ENCODE results near the gene MEGF8. TPM values are rescaled to one million over a fixed set of nuclear protein-coding genes. Genes with fewer than 3 reads are reported as not detected.

Gene MEGF8
- polyA plus RNA-seq, 1 donor, result 23.9 TPM

GRCh38 chr19:42356686-42357085, 31.3 kb downstream of the MEGF8 start:
- peaks cover 5% of the 10 kb centered on the region for H3K4me1 ChIP-seq (ENCODE audit: control insufficient read depth, insufficient read depth, low read length)
- H3K9me3 ChIP-seq (ENCODE audit: control insufficient read depth, low read depth, low read length), result no peaks in the 10 kb centered on the region
- no peak overlapping the region for H3K4me3 ChIP-seq (ENCODE audit: low read length)
- no CpG with 5 or more reads among the region's 15 CpGs for WGBS (ENCODE audit: insufficient coverage, low lambda C conversion rate)
- H3K27ac ChIP-seq (ENCODE audit: low read length), result no peak overlapping the region
- DNase-seq, result no peak
- H3K27me3 ChIP-seq (ENCODE audit: control insufficient read depth, insufficient read depth, low read length), result no peaks in the 10 kb centered on the region
- H3K36me3 ChIP-seq (ENCODE audit: control insufficient read depth, insufficient read depth, low read length), result peaks cover 79% of the 10 kb centered on the region

- Histone ChIP-seq H3K4me1 (ENCODE audit: control insufficient read depth, insufficient read depth, low read length) (peaks cover 5% of the 10 kb centered on the region), H3K9me3 (ENCODE audit: control insufficient read depth, low read depth, low read length) (peaks cover under 1% of the 10 kb centered on the region), H3K4me3 (ENCODE audit: low read length) (no peak overlapping the region), H3K27ac (ENCODE audit: low read length) (no peak overlapping the region), H3K36me3 (ENCODE audit: control insufficient read depth, insufficient read depth, low read length) (peaks cover 80% of the 10 kb centered on the region), H3K27me3 (ENCODE audit: control insufficient read depth, insufficient read depth, low read length) (no peaks in the 10 kb centered on the region)
- no peak for DNase-seq
- WGBS (ENCODE audit: insufficient coverage, low lambda C conversion rate), result no CpG with 5 or more reads among the region's 12 CpGs
These were observed 31.9 kb downstream of the MEGF8 start for GRCh38 chr19:42357290-42357689.

- no peak overlapping the region for H3K4me3 ChIP-seq (ENCODE audit: low read length)
- peaks cover 10% of the 10 kb centered on the region for H3K9me3 ChIP-seq (ENCODE audit: control insufficient read depth, low read depth, low read length)
- no peaks in the 10 kb centered on the region for H3K27me3 ChIP-seq (ENCODE audit: control insufficient read depth, insufficient read depth, low read length)
- H3K4me1 ChIP-seq (ENCODE audit: control insufficient read depth, insufficient read depth, low read length), result peaks cover 5% of the 10 kb centered on the region
- peaks cover 67% of the 10 kb centered on the region for H3K36me3 ChIP-seq (ENCODE audit: control insufficient read depth, insufficient read depth, low read length)
- no peak for DNase-seq
- H3K27ac ChIP-seq (ENCODE audit: low read length), result no peak overlapping the region
- WGBS (ENCODE audit: insufficient coverage, low lambda C conversion rate), result no CpG with 5 or more reads among the region's 16 CpGs
These were observed 35.5 kb downstream of the MEGF8 start for GRCh38 chr19:42360787-42361544.

- DNase-seq, result no peak
- H3K36me3 ChIP-seq (ENCODE audit: control insufficient read depth, insufficient read depth, low read length), result peaks cover 61% of the 10 kb centered on the region
- no peak overlapping the region for H3K27ac ChIP-seq (ENCODE audit: low read length)
- WGBS (ENCODE audit: insufficient coverage, low lambda C conversion rate), result no CpG with 5 or more reads among the region's 7 CpGs
- H3K4me3 ChIP-seq (ENCODE audit: low read length), result no peak overlapping the region
- H3K9me3 ChIP-seq (ENCODE audit: control insufficient read depth, low read depth, low read length), result peaks cover 10% of the 10 kb centered on the region
- H3K4me1 ChIP-seq (ENCODE audit: control insufficient read depth, insufficient read depth, low read length), result peaks cover 5% of the 10 kb centered on the region
- no peaks in the 10 kb centered on the region for H3K27me3 ChIP-seq (ENCODE audit: control insufficient read depth, insufficient read depth, low read length)
These were observed 36.1 kb downstream of the MEGF8 start for GRCh38 chr19:42361545-42361910.

- Histone ChIP-seq H3K4me3 (ENCODE audit: low read length) (no peak overlapping the region), H3K36me3 (ENCODE audit: control insufficient read depth, insufficient read depth, low read length) (peaks cover 53% of the 10 kb centered on the region), H3K27ac (ENCODE audit: low read length) (no peak overlapping the region), H3K9me3 (ENCODE audit: control insufficient read depth, low read depth, low read length) (peaks cover 10% of the 10 kb centered on the region), H3K4me1 (ENCODE audit: control insufficient read depth, insufficient read depth, low read length) (peaks cover 5% of the 10 kb centered on the region), H3K27me3 (ENCODE audit: control insufficient read depth, insufficient read depth, low read length) (no peaks in the 10 kb centered on the region)
- no peak for DNase-seq
- WGBS (ENCODE audit: insufficient coverage, low lambda C conversion rate), result no CpG with 5 or more reads among the region's 14 CpGs
These were observed 36.9 kb downstream of the MEGF8 start for GRCh38 chr19:42362342-42362741.

DNA sequence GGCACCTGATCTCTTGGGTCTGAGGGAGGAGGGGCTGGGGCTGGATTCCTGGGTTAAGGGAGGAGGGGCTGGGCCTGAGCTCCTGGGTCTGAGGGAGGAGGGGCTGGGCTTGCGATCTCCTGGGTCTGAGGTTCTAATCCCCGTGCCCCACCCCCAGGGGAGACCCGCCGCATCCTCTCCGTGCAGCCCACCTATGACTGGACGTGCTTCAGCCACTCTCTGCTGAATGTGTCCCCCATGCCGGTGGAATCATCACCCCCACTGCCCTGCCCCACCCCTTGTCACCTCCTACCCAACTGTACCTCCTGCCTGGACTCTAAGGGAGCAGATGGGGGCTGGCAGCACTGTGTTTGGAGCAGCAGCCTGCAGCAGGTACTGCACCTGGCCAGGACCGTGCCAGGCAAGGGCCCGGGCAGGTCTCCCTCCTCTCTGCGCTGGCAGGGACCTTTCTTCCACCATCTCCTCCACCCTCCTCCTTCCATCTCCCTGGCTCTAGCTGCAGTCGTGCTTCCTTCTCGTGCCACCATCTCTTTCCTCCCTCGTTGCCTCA, 37.5 kb downstream of the MEGF8 start:
- 100% methylated on average over 2 of the region's 13 CpGs for WGBS (ENCODE audit: insufficient coverage, low lambda C conversion rate)
- Histone ChIP-seq H3K27me3 (ENCODE audit: control insufficient read depth, insufficient read depth, low read length) (no peaks in the 10 kb centered on the region), H3K4me3 (ENCODE audit: low read length) (no peak overlapping the region), H3K27ac (ENCODE audit: low read length) (no peak overlapping the region), H3K36me3 (ENCODE audit: control insufficient read depth, insufficient read depth, low read length) (peaks cover 47% of the 10 kb centered on the region), H3K9me3 (ENCODE audit: control insufficient read depth, low read depth, low read length) (peaks cover 10% of the 10 kb centered on the region), H3K4me1 (ENCODE audit: control insufficient read depth, insufficient read depth, low read length) (peaks cover 1% of the 10 kb centered on the region)
- DNase-seq, result no peak

- H3K27me3 ChIP-seq (ENCODE audit: control insufficient read depth, insufficient read depth, low read length), result no peaks in the 10 kb centered on the region
- H3K4me1 ChIP-seq (ENCODE audit: control insufficient read depth, insufficient read depth, low read length), result no peaks in the 10 kb centered on the region
- no peak overlapping the region for H3K27ac ChIP-seq (ENCODE audit: low read length)
- H3K36me3 ChIP-seq (ENCODE audit: control insufficient read depth, insufficient read depth, low read length), result peaks cover 42% of the 10 kb centered on the region
- DNase-seq, result no peak
- peaks cover 10% of the 10 kb centered on the region for H3K9me3 ChIP-seq (ENCODE audit: control insufficient read depth, low read depth, low read length)
- 74% methylated on average over 2 of the region's 17 CpGs for WGBS (ENCODE audit: insufficient coverage, low lambda C conversion rate)
- no peak overlapping the region for H3K4me3 ChIP-seq (ENCODE audit: low read length)
These were observed 38.3 kb downstream of the MEGF8 start for GRCh38 chr19:42363614-42364346.

GRCh38 chr19:42366673-42367072, 41.2 kb downstream of the MEGF8 start:
- peaks cover 4% of the 10 kb centered on the region for H3K4me1 ChIP-seq (ENCODE audit: control insufficient read depth, insufficient read depth, low read length)

DNA sequence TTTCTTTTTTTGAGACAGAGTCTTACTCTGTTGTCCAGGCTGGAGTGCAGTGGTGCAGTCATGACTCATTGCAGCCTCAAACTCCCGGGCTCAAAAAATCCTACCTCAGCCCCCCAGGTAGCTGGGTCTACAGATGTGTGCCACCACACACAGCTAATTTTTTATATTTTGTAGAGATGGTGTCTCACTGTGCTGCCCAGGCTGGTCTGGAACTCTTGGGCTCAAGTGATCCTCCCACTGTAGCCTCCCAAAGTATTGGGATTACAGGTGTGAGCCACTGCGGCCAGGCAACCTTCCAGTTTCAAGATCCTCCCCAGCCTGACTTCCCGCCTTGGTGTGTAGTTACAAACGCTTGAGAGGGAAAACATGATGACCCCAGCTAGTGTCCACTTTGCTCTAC, 42.5 kb downstream of the MEGF8 start:
- DNase-seq, result no peak
- peaks cover 4% of the 10 kb centered on the region for H3K4me1 ChIP-seq (ENCODE audit: control insufficient read depth, insufficient read depth, low read length)
- H3K4me3 ChIP-seq (ENCODE audit: low read length), result no peak overlapping the region
- no peaks in the 10 kb centered on the region for H3K27me3 ChIP-seq (ENCODE audit: control insufficient read depth, insufficient read depth, low read length)
- no peak overlapping the region for H3K27ac ChIP-seq (ENCODE audit: low read length)
- peaks cover 39% of the 10 kb centered on the region for H3K36me3 ChIP-seq (ENCODE audit: control insufficient read depth, insufficient read depth, low read length)
- no CpG with 5 or more reads among the region's 4 CpGs for WGBS (ENCODE audit: insufficient coverage, low lambda C conversion rate)
- H3K9me3 ChIP-seq (ENCODE audit: control insufficient read depth, low read depth, low read length), result peaks cover 4% of the 10 kb centered on the region

More at GRCh38 chr19:42366673-42367072, 41.2 kb downstream of the MEGF8 start:
- peaks cover 43% of the 10 kb centered on the region for H3K36me3 ChIP-seq (ENCODE audit: control insufficient read depth, insufficient read depth, low read length)
- H3K27me3 ChIP-seq (ENCODE audit: control insufficient read depth, insufficient read depth, low read length), result no peaks in the 10 kb centered on the region
- DNase-seq, result no peak
- H3K9me3 ChIP-seq (ENCODE audit: control insufficient read depth, low read depth, low read length), result peaks cover 10% of the 10 kb centered on the region
- 86% methylated on average over 1 of the region's 1 CpG for WGBS (ENCODE audit: insufficient coverage, low lambda C conversion rate)
- no peak overlapping the region for H3K4me3 ChIP-seq (ENCODE audit: low read length)
- H3K27ac ChIP-seq (ENCODE audit: low read length), result no peak overlapping the region

DNA sequence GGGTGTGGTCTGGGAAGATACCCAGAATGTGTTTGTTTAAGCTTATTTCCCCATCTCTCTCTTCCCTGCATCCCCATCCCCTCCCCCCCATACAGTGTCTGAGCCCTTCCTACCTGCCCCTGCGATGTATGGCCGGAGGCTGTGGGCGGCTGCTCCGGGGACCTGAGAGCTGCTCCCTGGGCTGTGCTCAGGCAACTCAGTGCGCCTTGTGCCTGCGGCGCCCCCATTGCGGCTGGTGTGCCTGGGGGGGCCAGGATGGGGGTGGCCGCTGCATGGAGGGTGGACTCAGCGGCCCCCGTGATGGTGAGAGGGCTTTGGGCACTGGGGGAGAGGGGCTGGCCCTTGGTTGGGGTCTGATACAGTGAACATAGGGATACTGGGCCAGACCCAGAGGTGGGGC, 42.9 kb downstream of the MEGF8 start:
- no CpG with 5 or more reads among the region's 11 CpGs for WGBS (ENCODE audit: insufficient coverage, low lambda C conversion rate)
- DNase-seq, result no peak
- Histone ChIP-seq H3K27ac (ENCODE audit: low read length) (no peak overlapping the region), H3K9me3 (ENCODE audit: control insufficient read depth, low read depth, low read length) (no peaks in the 10 kb centered on the region), H3K4me3 (ENCODE audit: low read length) (no peak overlapping the region), H3K4me1 (ENCODE audit: control insufficient read depth, insufficient read depth, low read length) (peaks cover 4% of the 10 kb centered on the region), H3K36me3 (ENCODE audit: control insufficient read depth, insufficient read depth, low read length) (peaks cover 34% of the 10 kb centered on the region), H3K27me3 (ENCODE audit: control insufficient read depth, insufficient read depth, low read length) (no peaks in the 10 kb centered on the region)
